ENCODE data around the gene MRM1. TPM values are rescaled to one million over a fixed set of nuclear protein-coding genes. Genes with fewer than 3 reads are reported as not detected.

Gene MRM1, protein sequence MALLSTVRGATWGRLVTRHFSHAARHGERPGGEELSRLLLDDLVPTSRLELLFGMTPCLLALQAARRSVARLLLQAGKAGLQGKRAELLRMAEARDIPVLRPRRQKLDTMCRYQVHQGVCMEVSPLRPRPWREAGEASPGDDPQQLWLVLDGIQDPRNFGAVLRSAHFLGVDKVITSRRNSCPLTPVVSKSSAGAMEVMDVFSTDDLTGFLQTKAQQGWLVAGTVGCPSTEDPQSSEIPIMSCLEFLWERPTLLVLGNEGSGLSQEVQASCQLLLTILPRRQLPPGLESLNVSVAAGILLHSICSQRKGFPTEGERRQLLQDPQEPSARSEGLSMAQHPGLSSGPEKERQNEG
- polyA plus RNA-seq (2012; ENCODE audit: insufficient read depth, insufficient read length, low read depth), result 7.3 TPM

GRCh38 chr17:36601303-36602029 lies at the start of gene MRM1:
MRM1 (plus strand) TSS chr17:36601583; CDS start chr17:36601811, 228 bp downstream.
- Histone ChIP-seq H3K4me3 (ENCODE audit: low read depth, low read length) (peak within 1 kb of the TSS; percentile 91), H3K36me3 (no peaks in the 10 kb centered on the region), H3K9me3 (no peaks in the 10 kb centered on the region), H3K27me3 (no peaks in the 10 kb centered on the region), H3K4me1 (no peaks in the 10 kb centered on the region)
- TF ChIP-seq, protein P1, sequence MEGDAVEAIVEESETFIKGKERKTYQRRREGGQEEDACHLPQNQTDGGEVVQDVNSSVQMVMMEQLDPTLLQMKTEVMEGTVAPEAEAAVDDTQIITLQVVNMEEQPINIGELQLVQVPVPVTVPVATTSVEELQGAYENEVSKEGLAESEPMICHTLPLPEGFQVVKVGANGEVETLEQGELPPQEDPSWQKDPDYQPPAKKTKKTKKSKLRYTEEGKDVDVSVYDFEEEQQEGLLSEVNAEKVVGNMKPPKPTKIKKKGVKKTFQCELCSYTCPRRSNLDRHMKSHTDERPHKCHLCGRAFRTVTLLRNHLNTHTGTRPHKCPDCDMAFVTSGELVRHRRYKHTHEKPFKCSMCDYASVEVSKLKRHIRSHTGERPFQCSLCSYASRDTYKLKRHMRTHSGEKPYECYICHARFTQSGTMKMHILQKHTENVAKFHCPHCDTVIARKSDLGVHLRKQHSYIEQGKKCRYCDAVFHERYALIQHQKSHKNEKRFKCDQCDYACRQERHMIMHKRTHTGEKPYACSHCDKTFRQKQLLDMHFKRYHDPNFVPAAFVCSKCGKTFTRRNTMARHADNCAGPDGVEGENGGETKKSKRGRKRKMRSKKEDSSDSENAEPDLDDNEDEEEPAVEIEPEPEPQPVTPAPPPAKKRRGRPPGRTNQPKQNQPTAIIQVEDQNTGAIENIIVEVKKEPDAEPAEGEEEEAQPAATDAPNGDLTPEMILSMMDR (IDR thresholded peaks at IDR 0.05; ENCODE audit: low read depth, low read length), result no peak
- peak; percentile 97 for DNase-seq

- Histone ChIP-seq H3K4me3 (ENCODE audit: low read depth, low read length) (no peak overlapping the region), H3K27me3 (no peaks in the 10 kb centered on the region), H3K9me3 (no peaks in the 10 kb centered on the region), H3K36me3 (peaks cover 39% of the 10 kb centered on the region), H3K4me1 (no peaks in the 10 kb centered on the region)
- DNase-seq, result no peak
- TF ChIP-seq, protein P1 (IDR thresholded peaks at IDR 0.05; ENCODE audit: low read depth, low read length), result no peak
These were observed 47.9 kb upstream of the MRM1 start for GRCh38 chr17:36553459-36553858.

DNA sequence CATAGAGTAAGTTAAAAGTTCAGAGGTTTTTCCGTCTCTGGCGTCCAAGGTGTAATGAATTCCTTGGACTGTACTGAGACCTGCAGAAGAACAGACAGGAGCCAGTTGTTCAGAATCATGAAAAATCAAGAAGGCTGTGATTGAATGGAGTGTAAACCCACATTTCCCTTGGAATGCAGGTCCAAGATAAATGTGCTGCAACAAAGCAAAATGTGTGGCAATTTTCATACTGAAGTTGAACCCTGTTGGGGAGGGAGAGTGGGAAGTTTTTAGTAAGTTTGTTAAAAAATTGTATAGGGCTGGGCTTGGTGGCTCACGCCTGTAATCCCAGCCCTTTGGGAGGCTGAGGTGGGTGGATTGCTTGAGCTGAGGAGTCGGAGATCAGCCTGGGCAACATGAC lies 35.3 kb upstream of the MRM1 start:
- TF ChIP-seq, protein P1 (IDR thresholded peaks at IDR 0.05; ENCODE audit: low read depth, low read length), result no peak
- no peak for DNase-seq
- no peaks in the 10 kb centered on the region for H3K4me1 ChIP-seq
- no peaks in the 10 kb centered on the region for H3K27me3 ChIP-seq
- peaks cover 83% of the 10 kb centered on the region for H3K36me3 ChIP-seq
- no peak overlapping the region for H3K4me3 ChIP-seq (ENCODE audit: low read depth, low read length)
- no peaks in the 10 kb centered on the region for H3K9me3 ChIP-seq

GRCh38 chr17:36575028-36575427 lies 26.4 kb upstream of the MRM1 start:
- H3K36me3 ChIP-seq, result peaks cover 64% of the 10 kb centered on the region
- TF ChIP-seq, protein P1 (IDR thresholded peaks at IDR 0.05; ENCODE audit: low read depth, low read length), result no peak
- H3K27me3 ChIP-seq, result no peaks in the 10 kb centered on the region
- no peak overlapping the region for H3K4me3 ChIP-seq (ENCODE audit: low read depth, low read length)
- H3K9me3 ChIP-seq, result no peaks in the 10 kb centered on the region
- H3K4me1 ChIP-seq, result no peaks in the 10 kb centered on the region
- DNase-seq, result no peak

- Histone ChIP-seq H3K4me3 (ENCODE audit: low read depth, low read length) (no peak overlapping the region), H3K9me3 (no peaks in the 10 kb centered on the region), H3K4me1 (no peaks in the 10 kb centered on the region), H3K27me3 (no peaks in the 10 kb centered on the region), H3K36me3 (peaks cover 66% of the 10 kb centered on the region)
- no peak for DNase-seq
- TF ChIP-seq, protein P1 (IDR thresholded peaks at IDR 0.05; ENCODE audit: low read depth, low read length), result no peak
These were observed 24.6 kb upstream of the MRM1 start for GRCh38 chr17:36576793-36577192.

GRCh38 chr17:36578671-36579070 lies 22.7 kb upstream of the MRM1 start:
- no peaks in the 10 kb centered on the region for H3K9me3 ChIP-seq
- no peaks in the 10 kb centered on the region for H3K4me1 ChIP-seq
- no peak overlapping the region for H3K4me3 ChIP-seq (ENCODE audit: low read depth, low read length)
- TF ChIP-seq, protein P1 (IDR thresholded peaks at IDR 0.05; ENCODE audit: low read depth, low read length), result no peak
- H3K27me3 ChIP-seq, result no peaks in the 10 kb centered on the region
- DNase-seq, result no peak
- H3K36me3 ChIP-seq, result peaks cover 65% of the 10 kb centered on the region
